Adrenal gland (tissue), 12 donors: ENCODE results near the gene OAS2. TPM values are rescaled to one million over a fixed set of nuclear protein-coding genes. Genes with fewer than 3 reads are reported as not detected.

Source experiments
- DNase-seq, 7 donors: peaks; one replicate each; pipeline ENCODE4 v3.0.0-alpha.2; 2019 to 2020
- H3K27ac ChIP-seq, 5 donors: fragments of 200-600 bp; sonication (generic) in 4 of 5; 1 replicate in 3 of 5; 2 replicates in 2 of 5; pipeline versions ENCODE4 v1.5.1 to v1.8.0; 2016 to 2020; ENCODE audit warnings: mild to moderate bottlenecking in 1 of 5
- H3K27me3 ChIP-seq: fragments of 200-600 bp; 2 replicates; pipeline ENCODE4 v1.8.0; 2021
- H3K36me3 ChIP-seq, 2 donors: fragments of 200-600 bp; replicated peaks in 1 of 2; 1 replicate in 1 of 2; 2 replicates in 1 of 2; pipeline versions ENCODE4 v1.5.1 to v1.8.0; 2018 to 2022
- H3K4me1 ChIP-seq, 2 donors: fragments of 200-600 bp; replicated peaks in 1 of 2; 1 replicate in 1 of 2; 2 replicates in 1 of 2; pipeline versions ENCODE4 v1.5.1 to v1.8.0; 2018 to 2021
- H3K4me3 ChIP-seq, 4 donors: fragments of 200-600 bp; sonication (generic) in 3 of 4; one replicate each; pipeline ENCODE4 v1.5.1; 2016 to 2018
- H3K9me3 ChIP-seq, 3 donors: fragments of 200-600 bp; sonication (generic) in 1 of 3; replicated peaks in 1 of 3; 1 replicate in 2 of 3; 2 replicates in 1 of 3; pipeline versions ENCODE4 v1.5.1 to v1.8.0; 2016 to 2021
- CTCF ChIP-seq, 6 experiments: fragments of 450-650 bp in 4 of 6; fragments of 200-600 bp in 2 of 6; sonication (generic) in 1 of 6; IDR thresholded peaks; 1 replicate in 5 of 6; 2 replicates in 1 of 6; pipeline versions ENCODE4 v1.5.1 to v1.8.0; 2016 to 2021; ENCODE audit warnings: antibody characterized with exemption in 6 of 6, mild to moderate bottlenecking in 2 of 6, moderate library complexity in 1 of 6
- POLR2A ChIP-seq, 2 donors: fragments of 450-650 bp; IDR thresholded peaks; one replicate each; pipeline ENCODE4 v1.6.1; 2017; ENCODE audit warnings: antibody characterized with exemption in 2 of 2, mild to moderate bottlenecking in 2 of 2, moderate library complexity in 1 of 2
- WGBS, 4 donors: extraction: QIAGEN DNeasy Blood & Tissue Kit in 2 of 4; methylation state at CpG; one replicate each; pipeline versions ENCODE4 v1.1.5 to v1.1.7; 2013 to 2017; 5-methylcytosine and 5-hydroxymethylcytosine counted together
- intact Hi-C, 2 donors: fragments of 100-400 bp; cut with DNase I; formaldehyde crosslinking; loops; one replicate each; pipeline versions ENCODE4 v1.14.1 to v1.15.0; 2022 to 2023
- polyA plus RNA-seq, 3 donors: library from polyadenylated mRNA; stranded (reverse); fragments of 200-250 nt in 2 of 3; fragments of 350-450 nt in 1 of 3; fragmentation: Illumina TruSeq in 1 of 3; extraction: RNeasy Lipid Tissue Mini Kit (QIAGEN cat#74804) in 1 of 3; gene quantifications; one replicate each; pipeline ENCODE4 v1.2.3, GENCODE V29; 2013 to 2014
- total RNA-seq, 9 donors: library from RNA; depleted of rRNA in 4 of 9; stranded (reverse); fragments of >200 nt in 4 of 9; fragments of 120-200 nt in 1 of 9; fragmentation: NEBNext Ultra II Directional in 1 of 9; extraction: Animal tissue kit (Norgen Biotek cat#: 25700) in 1 of 9; gene quantifications; one replicate each; pipeline versions ENCODE4 v1.1.0 to v1.2.4, GENCODE V29; 2013 to 2023
- donor health status: healthy with polysubstance abuse.
- donor health status: Bipolar disorder and iron deficiency.
- donor health status: DM: yes; HTN: yes; CAD: no.
- donor health status: DM: no; HTN: no; CAD: no.
- donor health status: DM: no; HTN: no; CAD: no.
- donor health status: DM: yes; HTN: yes; CAD: no.

OAS2 gene
- total and polyA plus RNA-seq, 12 donors, result 2.5 to 30.4 (median 8.5) TPM

GRCh38 chr12:113054948-113055486 lies 76.7 kb downstream of the OAS2 start:
- 54 to 60% (median 57%) methylated on average over 4 of the region's 4 CpGs for WGBS, 4 donors
- peaks cover 9% of the 10 kb centered on the region for H3K27me3 ChIP-seq

DNA sequence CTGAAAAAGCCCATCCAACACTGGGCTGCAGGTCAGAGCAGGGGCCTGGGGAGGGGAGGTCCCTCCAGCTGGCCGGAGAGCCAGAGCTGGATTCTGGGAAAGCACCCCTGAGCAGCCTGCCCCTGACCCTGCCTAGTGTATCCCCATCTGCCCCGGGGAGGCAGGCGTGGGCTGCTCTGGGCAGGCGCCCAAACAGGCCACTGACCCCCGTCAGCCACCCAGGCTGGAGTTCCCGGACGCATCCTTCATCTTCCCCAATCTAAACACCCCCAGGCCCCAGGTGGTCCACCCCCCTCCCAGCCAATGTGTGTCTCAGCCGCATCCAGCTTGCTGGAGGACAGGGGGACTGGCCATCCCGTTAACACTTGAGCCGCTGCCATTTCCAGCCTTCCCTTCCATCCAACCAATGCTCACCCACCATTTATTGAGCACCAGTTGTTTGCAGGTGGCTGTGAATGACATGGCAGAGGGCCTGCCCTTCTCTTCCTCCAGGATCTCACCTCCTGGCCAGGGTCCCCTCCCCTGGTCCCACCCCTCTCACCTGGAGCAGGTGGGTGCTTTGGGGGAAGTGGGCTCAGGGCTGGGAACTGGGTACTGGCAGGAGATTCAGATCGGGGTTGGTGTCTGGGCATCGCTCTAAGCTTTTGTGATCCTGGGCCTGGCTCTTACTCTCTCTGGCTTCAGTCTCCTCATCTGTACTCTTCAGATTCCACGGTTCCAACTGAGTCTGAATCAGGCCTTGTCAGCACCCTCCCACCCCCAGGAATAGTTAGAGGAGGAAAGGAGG lies 77.5 kb downstream of the OAS2 start:
- peak overlapping the region in 2 of 5 donors; percentile 17 to 62 for H3K27ac ChIP-seq
- peak in 4 of 7 donors; percentile 15 to 46 (median 39) for DNase-seq
- intact Hi-C loops, result loop anchor here (5.0 to 10.0 kb wide), 2 partner anchors 37 to 379 kb away; no protein-coding TSS in a partner anchor
- no peaks in the 10 kb centered on the region for H3K9me3 ChIP-seq
- no peak for TF ChIP-seq POLR2A (IDR thresholded peaks at IDR 0.05)
- TF ChIP-seq CTCF (IDR thresholded peaks at IDR 0.05), result no peak
- WGBS, 4 donors, result 60 to 71% (median 70%) methylated on average over 2 to 13 of the region's 13 CpGs
- peak overlapping the region in 1 of 4 donors; percentile 64 for H3K4me3 ChIP-seq
- no peaks in the 10 kb centered on the region for H3K36me3 ChIP-seq
- peaks cover 9% of the 10 kb centered on the region for H3K27me3 ChIP-seq
- H3K4me1 ChIP-seq, result peaks cover 7 to 8% of the 10 kb centered on the region in 2 donors

More at GRCh38 chr12:113054948-113055486, 76.7 kb downstream of the OAS2 start:
- DNase-seq, result no peak
- H3K27ac ChIP-seq, result no peak overlapping the region
- H3K4me3 ChIP-seq, result no peak overlapping the region
- no peak for TF ChIP-seq POLR2A (IDR thresholded peaks at IDR 0.05)
- TF ChIP-seq CTCF (IDR thresholded peaks at IDR 0.05), result no peak
- no peaks in the 10 kb centered on the region for H3K9me3 ChIP-seq
- H3K36me3 ChIP-seq, result no peaks in the 10 kb centered on the region
- intact Hi-C loops, result loop anchor here (5.0 to 10.0 kb wide), 4 partner anchors 37 to 380 kb away; no protein-coding TSS in a partner anchor
- H3K4me1 ChIP-seq, result peaks cover 7 to 8% of the 10 kb centered on the region in 2 donors

DNA sequence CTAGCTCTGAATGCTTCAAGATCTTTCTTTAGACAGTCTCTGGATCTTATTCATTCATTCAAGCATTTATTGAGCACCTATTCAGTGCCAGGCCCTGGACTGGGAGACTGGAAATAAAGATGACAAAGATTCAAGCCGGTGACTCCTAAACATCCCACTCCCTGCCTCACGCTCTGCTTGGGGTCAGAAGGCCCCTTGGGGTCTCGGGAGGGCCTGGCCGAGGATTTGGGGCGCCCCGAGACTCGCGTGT lies 78.0 kb downstream of the OAS2 start:
- Histone ChIP-seq H3K27ac (peak overlapping the region in 2 of 5 donors; percentile 17 to 62), H3K4me1 (peaks cover 7 to 8% of the 10 kb centered on the region in 2 donors), H3K9me3 (no peaks in the 10 kb centered on the region), H3K27me3 (peaks cover 9% of the 10 kb centered on the region), H3K36me3 (no peaks in the 10 kb centered on the region), H3K4me3 (peak overlapping the region in 2 of 4 donors; percentile 28 to 64)
- no peak for DNase-seq
- intact Hi-C loops, result loop anchor here (5.0 to 10.0 kb wide), 2 partner anchors 36 to 378 kb away; no protein-coding TSS in a partner anchor
- no peak for TF ChIP-seq POLR2A (IDR thresholded peaks at IDR 0.05)
- TF ChIP-seq CTCF (IDR thresholded peaks at IDR 0.05), result no peak
- 7 to 26% (median 8%) methylated on average over 3 to 8 of the region's 8 CpGs for WGBS, 4 donors

DNA sequence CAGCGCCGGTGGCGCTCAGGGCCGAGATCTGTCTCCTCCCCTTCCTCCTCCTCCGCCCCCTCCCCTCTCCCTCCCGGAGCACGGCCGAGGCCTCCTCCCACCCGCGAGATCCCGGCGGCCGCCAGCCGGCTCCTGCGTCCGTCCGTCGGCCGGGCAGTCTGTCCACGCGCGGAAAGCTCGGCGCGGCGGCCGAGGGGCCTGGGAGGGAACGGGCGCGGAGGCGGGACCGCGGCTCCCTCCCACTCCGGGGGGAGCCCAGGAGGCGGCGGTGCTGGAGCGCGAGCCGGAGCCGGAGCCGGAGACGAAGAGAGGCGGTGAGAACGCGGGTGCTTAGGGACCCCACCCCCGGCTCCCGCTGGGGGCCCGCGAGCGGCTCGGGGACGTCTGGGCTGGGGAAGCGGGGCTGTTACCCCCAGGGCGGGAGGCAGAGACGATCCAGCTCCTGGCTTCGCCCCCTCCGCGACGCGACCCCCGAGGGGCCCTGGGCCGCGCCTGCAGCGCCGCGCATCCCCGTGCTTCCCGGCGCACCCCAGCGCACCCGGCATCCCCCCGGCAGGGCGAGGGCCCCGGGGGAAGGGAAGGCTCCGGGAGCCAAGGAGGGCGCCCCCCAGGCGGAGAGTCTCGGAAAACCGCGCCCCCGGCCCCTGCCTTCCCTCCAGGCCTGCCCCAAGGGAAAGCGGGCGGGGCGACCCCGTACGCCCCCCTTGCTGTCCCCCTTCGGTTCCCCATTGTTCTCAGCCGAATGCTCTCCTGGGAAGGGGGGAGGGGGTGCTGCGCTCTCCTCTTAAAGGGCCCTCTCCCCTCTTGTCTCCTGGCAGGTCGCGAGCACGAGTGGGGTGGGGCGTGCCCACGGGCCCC lies 78.5 kb downstream of the OAS2 start, which contains the start of gene DTX1:
Gene DTX1, plus strand, starts transcription at position 100 of the 858 bp plus-strand sequence. CDS start 1,463 bp downstream, outside the sequence.
- intact Hi-C loops, result loop anchor here (5.0 to 10.0 kb wide), 2 partner anchors 35 to 378 kb away; no protein-coding TSS in a partner anchor
- Histone ChIP-seq H3K36me3 (no peaks in the 10 kb centered on the region), H3K27ac (peak within 1 kb of the TSS in 2 of 5 donors; percentile 17 to 62), H3K4me3 (peak within 1 kb of the TSS in 2 of 4 donors; percentile 28 to 64), H3K4me1 (peaks cover 7 to 8% of the 10 kb centered on the region in 2 donors), H3K27me3 (peaks cover 9% of the 10 kb centered on the region), H3K9me3 (no peaks in the 10 kb centered on the region)
- TF ChIP-seq CTCF (IDR thresholded peaks at IDR 0.05), result no peak
- TF ChIP-seq POLR2A (IDR thresholded peaks at IDR 0.05), result no peak
- 1 to 20% (median 1%) methylated on average over 2 to 94 of the region's 94 CpGs; no CpG with 5 or more reads in 1 of the 4 donors for WGBS, 4 donors
- peak in 4 of 7 donors; percentile 26 to 50 (median 40) for DNase-seq
